CD4-positive, alpha-beta T cell treated with Interleukin-15 for 1 hour (primary cell): Measurements from ENCODE around the gene DLG2.
"Not testable (repeated sequence)": the region's sequence is repeated elsewhere in the genome, so short reads cannot be mapped to it uniquely, and the experiment has no call there.

Source experiments
- DNase-seq: peaks from one replicate; pipeline ENCODE4 v3.0.0-alpha.2; 2020

DLG2 gene

GRCh38 chr11:85095239-85095638 is 531.9 kb downstream of the DLG2 start:
- no peak for DNase-seq

DNA sequence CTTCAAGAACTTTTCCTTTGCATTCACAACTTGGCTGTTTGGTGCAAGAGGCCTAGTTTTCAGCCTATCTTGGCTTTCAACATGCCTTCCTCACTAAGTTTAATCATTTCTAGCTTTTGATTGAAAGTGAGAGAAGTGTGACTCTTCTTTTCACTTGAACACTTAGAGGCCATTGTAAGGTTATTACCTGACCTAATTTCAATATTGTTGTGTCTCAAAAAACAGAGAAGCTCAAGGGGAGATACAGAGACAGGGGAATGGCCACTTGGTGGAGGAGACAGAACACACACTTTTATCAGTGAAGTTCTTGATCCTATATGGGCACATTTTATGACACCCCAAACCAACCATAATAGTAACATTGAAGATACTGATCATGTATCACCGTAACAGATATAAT is 532.3 kb downstream of the DLG2 start:
- no peak for DNase-seq

- DNase-seq, result no peak
These were observed 537.5 kb downstream of the DLG2 start for GRCh38 chr11:85089654-85090053.

DNA sequence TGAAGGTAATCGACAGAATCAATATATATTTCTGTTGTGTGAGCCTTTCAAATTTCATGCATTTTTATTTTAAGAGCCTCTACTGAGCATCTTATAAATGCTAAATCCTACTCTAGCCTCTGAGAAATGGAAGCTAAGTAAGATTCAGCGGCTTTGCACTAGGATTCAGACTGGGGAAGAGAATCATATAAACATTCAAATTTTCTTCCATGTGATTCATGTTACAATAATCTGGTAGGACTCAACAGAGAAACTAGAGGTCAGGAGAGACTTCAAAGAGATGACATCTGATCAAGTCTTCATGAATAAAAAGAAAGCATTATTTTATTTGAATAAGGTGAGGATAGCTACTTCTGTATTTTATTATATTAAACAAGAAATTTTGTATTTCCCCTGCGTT is 538.9 kb downstream of the DLG2 start:
- DNase-seq, result no peak

GRCh38 chr11:85086504-85087284 is 540.5 kb downstream of the DLG2 start:
- no peak for DNase-seq

GRCh38 chr11:85076535-85077330 is 550.4 kb downstream of the DLG2 start:
- no peak for DNase-seq

DNA sequence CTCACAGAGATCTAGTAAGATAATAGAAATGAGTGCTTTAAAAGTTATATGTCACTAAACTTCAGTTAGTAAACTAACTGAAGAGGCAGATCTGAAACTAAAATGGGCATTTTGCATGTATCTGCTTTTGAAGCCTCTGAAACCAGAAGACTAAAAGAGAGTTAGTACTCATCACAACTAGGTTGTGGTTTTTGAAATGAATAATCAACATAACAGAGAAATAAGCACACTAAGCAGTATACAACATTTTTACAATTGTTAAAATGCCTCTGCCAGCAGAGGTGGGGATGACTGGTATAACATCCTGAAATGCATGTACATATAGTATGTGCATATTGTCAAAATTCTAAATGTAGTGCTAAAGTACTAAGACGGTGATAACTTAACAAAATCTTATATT is 564.5 kb downstream of the DLG2 start:
- no peak for DNase-seq

GRCh38 chr11:85052636-85053035 is 574.5 kb downstream of the DLG2 start:
- DNase-seq, result no peak

GRCh38 chr11:85048801-85049200 is 578.3 kb downstream of the DLG2 start:
- no peak for DNase-seq

DNA sequence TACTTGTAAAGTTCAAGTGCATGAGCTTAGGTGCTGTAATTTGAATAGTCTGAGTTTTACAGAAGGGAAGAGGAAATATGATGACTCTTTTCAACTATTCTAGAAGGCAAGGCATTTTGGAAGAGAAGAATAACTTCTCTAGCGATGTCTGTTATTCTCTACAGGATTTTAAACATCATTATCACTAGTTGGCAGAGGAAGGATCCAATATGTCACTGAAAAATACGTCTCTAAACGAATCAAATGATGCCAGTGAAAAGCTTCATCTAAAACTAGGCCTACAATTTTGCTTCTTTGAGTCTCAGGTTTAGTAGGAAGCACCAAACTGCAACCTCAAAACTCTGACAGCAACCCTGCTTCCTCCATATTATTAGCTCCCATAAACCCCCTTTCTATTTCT is 581.4 kb downstream of the DLG2 start:
- DNase-seq, result no peak

DNA sequence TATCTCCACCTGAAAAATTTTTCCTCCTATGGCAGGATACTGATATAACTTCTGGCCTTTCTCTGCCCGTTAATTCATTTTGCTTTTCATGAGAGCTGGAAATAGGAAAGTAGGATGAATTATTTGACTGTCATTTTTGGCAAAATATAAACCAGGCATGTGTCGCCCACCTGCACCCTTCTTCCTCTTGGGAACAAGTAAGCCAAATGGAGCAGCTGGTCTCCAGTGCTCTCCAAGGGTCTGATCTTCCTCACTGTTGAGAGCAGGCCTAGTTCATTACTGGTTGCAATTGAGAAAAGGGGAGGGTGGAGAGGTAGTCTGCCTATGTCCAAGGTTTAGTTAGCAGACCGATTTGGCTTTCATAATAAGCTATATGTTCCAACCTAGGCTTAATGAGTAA is 582.2 kb downstream of the DLG2 start:
- DNase-seq, result no peak

DNA sequence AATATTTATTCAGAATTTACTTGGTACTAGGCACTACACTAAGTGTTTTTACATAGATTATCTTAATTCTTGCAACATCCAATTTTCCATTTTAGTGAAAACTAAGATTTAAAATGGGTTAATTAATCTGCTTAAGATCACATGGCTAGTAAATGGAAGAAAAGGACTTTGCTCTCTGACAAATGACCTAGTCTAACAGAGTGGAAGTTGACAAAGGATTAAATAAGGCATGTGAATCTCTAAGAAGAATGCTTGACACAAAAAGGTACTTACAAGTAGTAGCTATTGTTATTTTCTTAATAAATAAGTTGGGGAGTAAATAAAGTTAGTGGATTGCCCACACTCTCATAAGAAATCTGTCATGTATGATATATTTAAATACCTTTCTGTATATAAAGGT is 584.8 kb downstream of the DLG2 start:
- no peak for DNase-seq

DNA sequence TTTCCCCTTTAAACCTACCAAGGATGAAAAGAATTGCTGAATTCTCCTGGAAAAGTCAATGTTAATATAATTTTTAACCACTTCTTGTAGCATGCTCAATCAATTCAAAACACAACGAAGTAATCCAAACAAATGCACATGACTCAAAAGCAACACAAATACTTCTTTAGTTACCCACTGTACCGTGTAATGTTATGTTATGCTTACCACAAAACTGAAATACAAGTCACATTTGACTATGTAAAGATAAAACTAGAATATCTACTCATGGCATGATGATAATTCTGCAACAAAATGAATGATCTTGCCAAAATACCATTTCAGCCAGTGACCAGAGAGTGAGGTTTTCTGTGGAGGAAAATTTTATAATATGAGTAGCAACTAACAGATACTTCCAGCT is 587.0 kb downstream of the DLG2 start:
- DNase-seq, result no peak

DNA sequence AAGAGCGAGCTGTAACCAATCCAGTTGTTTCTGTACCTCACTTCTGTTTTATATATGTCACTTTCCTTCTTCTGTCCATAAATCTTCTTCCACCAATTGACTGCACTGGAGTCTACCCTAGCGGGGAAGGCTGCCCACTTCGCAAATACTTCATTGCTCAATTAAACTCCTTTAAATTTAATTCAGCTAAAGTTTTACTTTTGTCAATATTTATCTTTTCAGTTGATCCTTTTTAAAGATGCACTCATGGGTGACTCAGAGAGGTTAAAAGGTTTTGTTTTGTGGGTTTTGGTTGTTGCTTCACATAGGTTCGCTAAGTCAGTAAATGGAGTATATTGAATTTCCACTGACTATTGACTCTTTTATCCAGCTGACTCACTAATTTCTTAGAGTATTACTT is 597.2 kb downstream of the DLG2 start:
- no peak for DNase-seq

DNA sequence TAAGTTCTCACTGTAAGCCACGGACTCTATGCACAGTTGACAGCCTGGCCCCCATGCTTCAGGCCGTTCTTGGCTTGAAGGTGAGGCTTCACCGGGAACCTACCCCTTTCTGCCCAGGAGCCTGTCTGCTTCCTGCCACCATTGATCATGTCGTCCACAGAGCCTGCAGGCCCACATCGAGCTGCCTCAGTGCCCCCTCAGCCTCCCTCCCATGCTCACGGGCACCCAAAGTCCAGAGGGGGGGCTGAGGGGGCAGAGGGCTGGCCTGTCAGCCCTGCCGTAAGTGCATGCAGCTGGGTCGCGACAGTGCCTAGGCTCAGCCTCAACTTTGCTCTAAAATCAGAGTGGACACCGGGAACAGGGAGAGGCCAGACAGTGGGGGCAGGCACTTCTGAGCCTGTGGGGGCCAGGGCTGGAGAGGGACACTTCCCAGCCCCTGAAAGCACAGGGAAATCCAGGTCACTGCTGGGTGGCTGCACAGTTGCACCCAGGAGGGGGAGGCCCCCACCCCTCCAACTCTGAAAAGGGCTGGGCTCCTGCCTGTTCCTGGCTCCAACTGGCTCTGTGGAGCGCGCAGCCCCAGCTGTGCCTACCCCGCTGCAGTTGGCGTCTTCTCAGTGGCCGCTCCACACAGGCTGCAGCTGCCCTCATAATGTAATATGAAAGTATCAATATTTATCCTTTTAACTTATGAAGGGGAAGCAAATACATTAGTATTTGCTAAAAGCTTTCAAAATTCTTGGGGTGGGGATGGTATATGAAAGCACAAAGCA is 598.6 kb downstream of the DLG2 start:
- DNase-seq, result no peak

GRCh38 chr11:85027346-85027745 is 599.8 kb downstream of the DLG2 start:
- no peak for DNase-seq

DNA sequence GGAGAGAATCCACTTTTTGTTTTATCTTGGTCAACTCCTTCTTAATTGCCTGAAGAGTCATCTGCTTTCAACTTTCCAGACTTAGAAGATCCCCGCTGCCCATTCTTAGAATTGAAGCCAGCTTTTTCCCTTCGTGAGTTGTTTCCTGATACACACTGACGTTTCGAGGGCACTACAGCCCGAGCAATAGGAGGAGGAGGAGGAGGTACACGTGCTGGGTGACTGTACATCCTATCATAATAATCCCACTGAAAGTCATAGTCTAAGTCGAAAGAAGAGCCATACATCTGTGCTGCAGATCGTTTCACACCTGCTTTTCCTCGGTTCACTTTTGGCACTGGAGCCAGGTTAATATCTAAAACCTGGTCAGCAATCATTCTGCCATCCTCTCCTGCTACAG is 606.1 kb downstream of the DLG2 start:
- DNase-seq, result no peak

- DNase-seq, result no peak
These were observed 633.8 kb downstream of the DLG2 start for GRCh38 chr11:84993386-84993785.

DNA sequence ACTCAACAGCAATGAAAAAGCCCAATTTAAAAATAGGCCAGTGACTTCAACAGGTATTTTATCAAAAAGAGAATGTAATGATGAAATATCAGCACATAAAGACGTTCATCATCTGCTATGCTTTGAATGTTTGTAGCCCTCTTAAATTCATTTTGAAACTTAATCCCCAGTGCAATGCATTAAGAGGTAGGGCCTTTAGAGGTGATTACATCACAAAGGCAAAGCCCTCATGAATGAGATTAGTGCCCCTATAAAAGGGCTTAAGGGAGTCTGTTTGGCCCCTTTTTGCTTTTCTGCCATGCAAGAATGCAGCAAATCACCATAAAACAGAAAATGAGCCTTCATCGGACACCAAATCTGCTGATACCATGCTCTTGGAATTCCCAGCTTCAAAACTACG is 637.0 kb downstream of the DLG2 start:
- no peak for DNase-seq

- not testable (repeated sequence) for DNase-seq
These were observed 639.4 kb downstream of the DLG2 start for GRCh38 chr11:84987686-84988187.

DNA sequence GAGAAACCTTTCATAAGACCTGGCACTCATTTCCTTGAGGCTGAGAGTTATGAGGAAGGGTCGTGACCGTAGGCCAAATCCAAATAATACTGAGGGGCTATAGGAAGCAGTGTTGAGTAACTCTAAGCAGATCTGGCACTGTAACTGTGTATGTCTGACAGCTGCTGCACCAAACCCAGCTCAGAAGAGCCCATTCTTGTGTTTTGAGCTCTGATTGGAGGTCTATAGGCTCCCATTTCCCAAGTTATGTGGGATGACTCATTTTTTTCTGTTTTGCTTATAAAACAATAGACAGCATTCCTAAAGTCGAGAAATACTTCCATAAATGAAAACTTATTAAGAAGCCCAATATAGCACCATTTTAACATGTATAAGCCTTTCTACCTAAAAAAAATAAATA is 645.8 kb downstream of the DLG2 start:
- DNase-seq, result no peak

GRCh38 chr11:84969103-84969502 is 658.0 kb downstream of the DLG2 start:
- DNase-seq, result no peak

DNA sequence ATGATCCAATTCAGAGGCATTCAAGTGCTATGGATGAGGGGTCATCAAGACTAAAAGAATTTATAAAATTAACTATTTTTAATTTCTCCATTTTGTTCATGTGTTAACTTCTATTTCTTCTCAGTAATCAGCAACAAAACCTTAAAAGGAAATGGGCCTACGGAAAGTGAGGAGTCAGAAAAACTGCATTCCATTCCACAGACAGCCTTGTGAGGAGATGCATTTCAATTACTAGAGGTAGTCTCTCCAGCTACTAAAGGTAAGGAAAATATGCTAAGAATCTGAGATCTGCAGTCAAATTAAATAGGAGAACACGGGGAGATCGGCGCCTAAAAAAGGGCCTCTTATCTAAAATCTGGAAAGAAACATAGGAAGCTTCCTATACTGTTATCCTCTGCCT is 661.7 kb downstream of the DLG2 start:
- DNase-seq, result no peak

GRCh38 chr11:84963240-84963639 is 663.9 kb downstream of the DLG2 start:
- DNase-seq, result no peak
